ENCODE data around the gene HCAR1.
"Not testable (repeated sequence)": the region's sequence is repeated elsewhere in the genome, so short reads cannot be mapped to it uniquely, and the experiment has no call there.

HCAR1 gene

DNA sequence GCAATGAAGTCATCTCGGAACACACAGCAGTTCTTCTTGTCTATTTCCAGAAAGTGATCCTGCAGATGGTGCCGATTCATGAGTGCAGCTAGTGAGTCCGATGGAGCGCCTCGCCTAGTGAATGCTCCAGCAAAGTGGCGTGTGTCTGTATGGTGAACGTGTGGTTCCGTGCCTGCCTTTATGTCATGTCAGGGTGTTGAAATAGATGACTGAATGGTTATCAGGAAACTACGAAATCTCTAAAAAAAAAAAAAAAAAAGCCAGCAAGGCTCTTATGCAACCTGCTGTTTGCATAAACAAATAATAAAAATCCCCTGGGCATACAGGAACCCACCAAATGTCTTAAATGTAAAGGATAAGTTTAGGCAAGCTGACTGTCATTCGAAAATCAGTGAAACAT lies 14.0 kb downstream of the HCAR1 start, which contains the start of gene HCAR3:
Gene HCAR3 (minus strand): TSS at position 154 of the 400 bp plus-strand sequence. CDS start 74 bp downstream, at position 80.
- DNase-seq: not testable (repeated sequence)

DNA sequence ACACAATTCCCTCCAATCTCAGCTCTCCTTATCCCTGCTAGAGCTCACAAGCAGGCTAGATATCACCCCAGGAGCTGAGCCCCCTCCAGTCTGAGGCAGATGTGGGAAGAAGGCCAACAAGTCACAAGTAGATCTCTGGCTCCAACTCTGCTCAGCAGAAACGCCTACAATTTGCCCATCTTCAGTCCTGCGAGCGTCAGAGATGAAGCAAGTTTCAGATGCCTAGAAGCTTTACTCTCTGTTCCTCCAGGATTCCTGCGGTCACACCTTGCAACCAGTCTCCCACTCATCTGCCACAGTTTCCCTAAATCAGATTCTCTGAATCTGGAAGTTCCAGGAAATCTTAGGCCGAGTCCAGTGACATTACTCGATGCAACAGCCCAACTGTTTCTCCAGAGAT lies 15.4 kb downstream of the HCAR1 start:
- not testable (repeated sequence) for DNase-seq

DNA sequence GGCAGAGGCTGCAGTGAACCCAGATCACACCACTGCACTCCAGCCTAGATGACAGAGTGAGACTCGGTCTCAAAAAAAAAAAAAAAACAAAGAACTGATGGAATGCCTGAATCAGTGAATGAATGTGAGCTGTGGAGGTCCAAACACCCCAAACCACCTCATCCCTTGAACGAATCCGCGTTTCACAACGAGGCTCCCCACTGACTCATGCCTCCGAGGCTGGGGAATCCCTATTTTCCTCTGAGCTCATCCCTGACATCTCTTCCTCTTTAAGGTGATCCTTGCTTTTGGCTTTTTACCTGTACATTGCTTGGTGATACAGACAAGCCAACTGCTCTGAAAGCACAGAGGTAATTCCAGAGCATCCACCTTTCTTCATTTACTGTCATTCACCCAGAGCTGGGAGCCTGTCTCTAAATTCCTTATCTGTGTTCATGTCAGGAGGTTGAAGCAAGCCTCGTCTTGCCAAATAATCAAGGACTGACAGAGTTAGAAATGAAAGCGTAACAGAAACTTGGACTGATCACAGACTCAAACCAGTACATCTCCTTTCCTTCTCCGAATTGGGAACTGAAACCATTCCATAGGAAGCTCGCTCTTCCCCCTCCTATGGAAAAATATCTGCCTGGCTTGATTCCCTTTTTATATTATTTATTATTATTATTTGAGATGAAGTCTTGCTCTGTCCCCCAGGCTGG lies 17.0 kb downstream of the HCAR1 start:
- not testable (repeated sequence) for DNase-seq

DNA sequence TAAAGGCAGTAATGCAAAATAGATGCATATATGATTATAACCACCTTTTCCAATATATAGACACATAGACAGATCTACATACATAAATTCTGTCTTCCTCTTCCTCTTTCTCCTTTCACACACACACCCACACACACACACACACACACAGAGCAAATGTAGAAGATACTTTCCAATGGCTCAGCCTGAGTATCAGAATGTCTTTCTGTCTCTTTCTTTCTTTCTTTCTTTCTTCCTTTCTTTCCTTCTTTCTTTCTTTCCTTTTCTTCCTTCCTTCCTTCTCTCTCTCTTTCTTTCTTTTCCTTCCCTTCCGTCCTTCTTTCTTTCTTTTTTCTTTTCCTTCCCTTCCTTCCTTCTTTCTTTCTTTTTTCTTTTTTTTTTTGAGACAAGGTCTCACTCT lies 19.4 kb downstream of the HCAR1 start:
- not testable (repeated sequence) for DNase-seq

DNA sequence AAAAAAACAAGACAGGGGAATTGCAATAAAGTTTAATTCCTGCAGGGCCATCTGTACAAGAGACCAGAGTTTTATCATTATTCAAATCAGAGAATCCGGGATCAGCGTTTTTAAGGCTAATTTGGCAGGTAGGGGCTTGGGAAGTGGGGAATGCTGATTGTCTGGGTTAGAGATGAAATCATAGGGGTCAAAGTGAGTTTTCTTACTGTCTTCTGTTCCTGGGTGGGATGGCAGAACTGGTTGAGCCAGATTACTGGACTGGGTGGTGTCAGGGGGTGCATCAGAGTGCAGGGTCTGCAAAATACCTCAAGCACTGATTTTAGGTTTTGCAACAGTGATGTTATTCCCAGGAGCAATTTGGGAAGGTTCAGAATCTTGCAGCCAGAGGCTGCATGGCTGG lies 20.3 kb downstream of the HCAR1 start:
- DNase-seq: not testable (repeated sequence)

DNA sequence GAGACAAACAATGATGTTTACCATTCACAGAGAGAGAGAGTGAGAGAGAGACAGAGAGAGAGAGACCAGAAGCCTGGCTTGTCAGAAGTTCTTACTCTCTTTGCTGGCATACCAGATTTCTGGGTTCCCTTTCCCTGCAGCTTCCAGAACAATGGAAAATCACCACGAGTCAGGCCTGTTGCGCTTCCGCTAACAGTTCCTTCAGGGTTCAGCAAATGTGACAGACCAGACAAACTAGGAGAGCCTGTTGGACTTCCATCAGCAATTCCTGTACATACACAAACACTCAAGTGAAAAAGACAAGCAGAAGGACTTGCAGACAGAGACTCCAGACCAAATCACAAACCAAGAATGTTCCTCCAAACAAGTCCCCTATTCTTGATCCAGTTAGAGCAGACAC lies 21.4 kb downstream of the HCAR1 start:
- not testable (repeated sequence) for DNase-seq

DNA sequence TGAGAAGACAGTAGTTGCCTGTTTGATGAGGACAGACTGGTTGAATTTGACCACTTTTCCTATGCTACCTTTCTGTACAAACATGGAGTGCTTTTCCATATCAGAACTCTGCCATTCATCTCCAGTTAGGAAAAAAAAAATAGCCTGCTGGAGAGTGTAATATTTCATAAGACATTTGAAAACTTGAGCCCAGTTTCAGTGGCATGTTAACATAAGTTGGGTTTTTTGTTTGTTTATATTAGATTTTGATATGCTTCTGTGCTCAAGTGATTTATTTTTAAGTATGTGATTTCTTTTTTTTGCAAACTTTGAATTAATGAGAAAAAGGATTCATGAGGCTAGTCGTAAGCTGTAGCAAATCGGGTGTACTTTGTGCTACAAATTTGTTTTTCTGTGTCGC lies 26.8 kb downstream of the HCAR1 start:
- not testable (repeated sequence) for DNase-seq

DNA sequence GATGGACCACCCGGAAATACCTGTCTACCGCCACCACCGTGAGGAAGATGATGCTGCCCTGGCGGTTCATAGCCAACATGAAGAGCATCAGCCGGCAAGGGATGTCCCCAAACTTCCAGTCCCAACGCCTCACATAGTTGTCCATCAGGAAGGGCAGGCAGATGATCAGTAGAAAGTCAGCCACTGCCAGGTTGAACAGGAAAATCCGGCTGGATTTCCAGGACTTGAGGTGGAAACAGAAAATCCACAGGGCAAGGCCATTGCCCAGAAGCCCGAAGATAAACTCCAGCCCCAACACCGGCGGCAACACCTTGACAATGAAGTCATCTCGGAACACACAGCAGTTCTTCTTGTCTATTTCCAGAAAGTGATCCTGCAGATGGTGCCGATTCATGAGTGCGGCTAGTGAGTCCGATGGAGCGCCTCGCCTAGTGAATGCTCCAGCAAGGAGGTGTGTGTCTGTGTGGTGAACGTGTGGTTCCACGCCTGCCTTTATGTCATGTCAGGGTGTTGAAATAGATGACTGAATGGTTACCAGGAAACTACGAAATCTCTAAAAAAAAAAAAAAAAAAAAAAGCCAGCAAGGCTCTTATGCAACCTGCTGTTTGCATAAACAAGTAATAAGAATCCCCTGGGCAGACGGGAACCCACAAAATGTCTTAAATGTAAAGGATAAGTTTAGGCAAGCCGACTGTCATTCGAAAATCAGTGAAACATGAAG lies 27.6 kb downstream of the HCAR1 start, which contains the start of gene HCAR2:
Gene HCAR2 (minus strand): TSS at position 468 of the 722 bp plus-strand sequence. CDS start 74 bp downstream, at position 394.
- DNase-seq: not testable (repeated sequence)

DNA sequence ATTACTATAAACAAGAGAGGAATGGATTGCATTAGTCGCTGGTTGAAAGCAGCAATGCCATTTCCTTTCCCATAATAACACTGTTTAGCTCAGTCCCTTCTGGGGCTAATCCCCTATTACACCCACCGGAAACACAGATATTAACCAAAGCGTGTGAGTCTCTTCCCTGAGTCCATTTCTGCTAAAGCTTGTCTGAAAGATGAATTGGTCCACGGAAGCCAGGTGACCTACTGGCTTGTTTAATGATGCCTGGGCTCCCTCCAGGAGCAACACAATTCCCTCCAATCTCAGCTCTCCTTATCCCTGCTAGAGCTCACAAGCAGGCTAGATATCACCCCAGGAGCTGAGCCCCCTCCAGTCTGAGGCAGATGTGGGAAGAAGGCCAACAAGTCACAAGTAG lies 29.2 kb downstream of the HCAR1 start:
- DNase-seq: not testable (repeated sequence)

DNA sequence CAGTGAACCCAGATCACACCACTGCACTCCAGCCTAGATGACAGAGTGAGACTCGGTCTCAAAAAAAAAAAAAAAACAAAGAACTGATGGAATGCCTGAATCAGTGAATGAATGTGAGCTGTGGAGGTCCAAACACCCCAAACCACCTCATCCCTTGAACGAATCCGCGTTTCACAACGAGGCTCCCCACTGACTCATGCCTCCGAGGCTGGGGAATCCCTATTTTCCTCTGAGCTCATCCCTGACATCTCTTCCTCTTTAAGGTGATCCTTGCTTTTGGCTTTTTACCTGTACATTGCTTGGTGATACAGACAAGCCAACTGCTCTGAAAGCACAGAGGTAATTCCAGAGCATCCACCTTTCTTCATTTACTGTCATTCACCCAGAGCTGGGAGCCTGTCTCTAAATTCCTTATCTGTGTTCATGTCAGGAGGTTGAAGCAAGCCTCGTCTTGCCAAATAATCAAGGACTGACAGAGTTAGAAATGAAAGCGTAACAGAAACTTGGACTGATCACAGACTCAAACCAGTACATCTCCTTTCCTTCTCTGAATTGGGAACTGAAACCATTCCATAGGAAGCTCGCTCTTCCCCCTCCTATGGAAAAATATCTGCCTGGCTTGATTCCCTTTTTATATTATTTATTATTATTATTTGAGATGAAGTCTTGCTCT lies 30.5 kb downstream of the HCAR1 start:
- not testable (repeated sequence) for DNase-seq

DNA sequence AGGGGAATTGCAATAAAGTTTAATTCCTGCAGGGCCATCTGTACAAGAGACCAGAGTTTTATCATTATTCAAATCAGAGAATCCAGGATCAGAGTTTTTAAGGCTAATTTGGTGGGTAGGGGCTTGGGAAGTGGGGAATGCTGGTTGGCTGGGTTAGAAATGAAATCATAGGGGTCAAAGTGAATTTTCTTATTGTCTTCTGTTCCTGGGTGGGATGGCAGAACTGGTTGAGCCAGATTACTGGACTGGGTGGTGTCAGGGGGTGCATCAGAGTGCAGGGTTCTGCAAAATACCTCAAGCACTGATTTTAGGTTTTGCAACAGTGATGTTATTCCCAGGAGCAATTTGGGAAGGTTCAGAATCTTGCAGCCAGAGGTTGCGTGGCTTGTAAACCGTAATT lies 33.7 kb downstream of the HCAR1 start:
- DNase-seq: not testable (repeated sequence)

DNA sequence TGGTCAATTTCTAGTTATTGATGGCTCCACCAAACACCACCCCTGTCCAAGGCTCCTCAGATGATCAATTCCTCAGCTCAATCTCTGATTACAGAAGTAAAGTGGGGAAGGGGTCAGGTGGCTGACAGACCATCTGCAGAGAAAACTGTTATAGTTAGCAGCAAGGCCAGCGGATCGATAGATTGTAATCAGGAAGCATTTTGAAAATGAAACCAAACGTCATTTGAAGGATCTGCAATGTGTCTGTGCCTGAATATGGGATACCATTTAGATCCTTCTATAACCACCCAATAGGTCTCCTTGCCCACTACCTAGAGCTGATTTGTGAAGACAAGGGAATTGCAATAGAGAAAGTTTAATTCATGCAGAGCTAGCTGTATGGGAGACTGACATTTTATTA lies 39.1 kb downstream of the HCAR1 start:
- DNase-seq: no peak

DNA sequence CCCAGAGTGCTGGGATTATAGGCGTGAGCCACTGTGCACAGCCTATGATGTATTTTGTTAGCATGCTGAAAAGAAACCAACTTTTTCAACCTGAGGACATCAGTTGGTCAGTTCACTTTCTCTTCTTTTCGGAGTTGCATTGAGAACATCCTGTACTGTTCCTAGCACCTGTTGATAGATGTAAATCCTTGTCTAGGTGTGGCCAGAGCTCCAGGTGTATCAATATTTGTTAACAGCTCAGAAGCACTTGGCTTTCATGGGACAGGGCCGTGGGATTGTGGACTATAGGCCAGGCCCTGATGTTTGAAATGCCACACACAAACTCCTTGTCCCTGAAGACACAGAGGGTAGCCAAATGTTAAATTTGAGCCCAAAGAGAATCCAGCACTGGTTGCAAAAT lies 42.4 kb downstream of the HCAR1 start:
- no peak for DNase-seq

DNA sequence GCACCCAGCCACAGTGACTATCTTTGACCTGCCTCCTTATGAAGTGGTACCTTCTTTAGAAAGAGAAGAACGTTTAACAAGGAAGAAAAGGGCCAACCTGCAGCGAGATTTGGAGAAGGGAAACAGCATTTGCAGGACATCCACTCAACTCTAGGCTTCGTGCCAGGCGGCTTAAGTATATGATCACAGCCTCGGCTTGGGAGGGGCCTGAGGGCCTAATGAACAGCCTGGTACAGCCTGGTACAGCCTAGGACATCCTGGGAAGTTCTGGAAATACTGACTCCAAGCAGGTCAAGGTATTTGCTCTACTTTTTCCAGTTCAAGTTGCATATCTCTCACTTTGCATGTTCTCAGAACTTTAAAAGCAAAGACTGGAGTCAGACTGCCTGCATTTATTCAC lies 43.6 kb downstream of the HCAR1 start:
- DNase-seq: no peak

DNA sequence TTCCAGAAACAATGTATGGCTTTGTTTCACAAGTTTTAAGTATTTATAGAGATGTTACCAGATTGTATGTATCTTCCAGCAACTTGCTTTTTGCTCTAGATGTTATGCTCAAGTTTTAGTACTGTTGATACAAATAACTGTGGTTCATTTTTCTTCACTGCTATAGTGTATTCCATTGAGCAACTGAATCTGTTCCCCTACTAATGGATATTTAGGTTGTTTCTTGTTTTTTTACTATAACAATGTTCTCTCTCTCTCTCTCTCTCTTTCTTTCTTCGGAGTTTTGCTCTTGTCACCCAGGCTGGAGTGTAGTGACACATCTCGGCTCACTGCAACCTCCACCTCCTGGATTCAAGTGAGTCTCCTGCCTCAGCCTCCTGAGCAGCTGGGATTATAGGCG lies 44.1 kb downstream of the HCAR1 start:
- no peak for DNase-seq

DNA sequence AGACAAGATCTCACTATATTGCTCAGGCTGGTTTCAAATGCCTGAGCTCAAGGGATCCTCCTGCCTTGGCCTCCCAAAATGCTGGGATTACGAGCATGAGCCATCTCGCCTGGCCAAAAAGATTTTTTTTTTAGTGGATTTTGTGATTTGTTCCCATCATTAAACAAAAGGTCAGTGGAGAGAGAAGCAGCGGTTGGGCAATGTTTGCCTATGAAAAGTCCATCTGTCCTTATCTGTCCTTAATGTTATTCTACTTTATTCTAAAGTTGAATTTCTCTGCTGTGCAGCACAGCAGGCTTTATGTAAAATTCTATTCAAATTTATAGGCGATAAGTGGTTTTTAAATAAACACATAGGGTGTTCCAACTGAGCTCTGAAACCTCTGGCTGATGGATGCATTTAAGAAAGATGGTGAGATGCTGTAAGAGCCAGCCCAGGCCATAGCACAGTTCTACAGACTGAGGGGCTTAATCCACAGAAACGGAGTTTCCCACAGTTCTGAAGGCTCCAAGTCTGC lies 46.3 kb downstream of the HCAR1 start:
- DNase-seq: no peak

DNA sequence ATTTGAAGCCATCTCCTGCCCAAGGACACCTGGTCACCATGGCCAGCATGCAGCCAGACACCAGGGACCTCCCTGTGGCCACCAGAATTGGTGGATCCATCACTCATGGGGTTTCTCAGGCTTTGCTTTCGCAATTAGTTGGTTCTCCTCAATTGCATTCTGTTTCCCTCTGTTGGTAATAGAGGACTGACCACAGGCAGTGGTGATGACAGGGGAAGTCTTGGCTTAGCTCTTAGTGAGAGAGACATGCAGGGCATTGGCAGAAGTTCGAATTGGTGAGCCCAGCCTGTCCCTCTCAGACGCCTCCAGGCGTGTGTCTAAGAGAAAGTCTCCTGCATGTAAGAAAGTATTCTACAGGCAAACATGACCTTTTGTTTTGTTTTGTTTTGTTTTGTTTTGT lies 48.8 kb downstream of the HCAR1 start:
- no peak for DNase-seq

DNA sequence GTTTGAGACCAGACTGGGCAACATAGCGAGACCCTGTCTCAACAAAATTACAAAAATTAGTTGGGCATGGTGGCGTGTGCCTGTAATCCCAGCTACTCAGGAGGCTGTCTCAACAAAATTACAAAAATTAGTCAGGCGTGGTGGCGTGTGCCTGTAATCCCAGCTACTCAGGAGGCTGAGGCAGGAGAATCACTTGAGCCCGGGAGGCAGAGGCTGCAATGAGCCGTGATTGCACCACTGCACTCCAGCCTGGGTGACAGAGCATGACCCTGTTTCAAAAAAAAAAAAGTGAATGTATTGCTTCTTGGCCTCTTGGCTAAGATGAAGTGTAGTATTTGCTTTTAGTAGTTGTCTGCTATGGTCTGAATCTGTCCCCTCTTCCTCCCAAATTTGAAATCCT lies 49.7 kb downstream of the HCAR1 start:
- DNase-seq: not testable (repeated sequence)

DNA sequence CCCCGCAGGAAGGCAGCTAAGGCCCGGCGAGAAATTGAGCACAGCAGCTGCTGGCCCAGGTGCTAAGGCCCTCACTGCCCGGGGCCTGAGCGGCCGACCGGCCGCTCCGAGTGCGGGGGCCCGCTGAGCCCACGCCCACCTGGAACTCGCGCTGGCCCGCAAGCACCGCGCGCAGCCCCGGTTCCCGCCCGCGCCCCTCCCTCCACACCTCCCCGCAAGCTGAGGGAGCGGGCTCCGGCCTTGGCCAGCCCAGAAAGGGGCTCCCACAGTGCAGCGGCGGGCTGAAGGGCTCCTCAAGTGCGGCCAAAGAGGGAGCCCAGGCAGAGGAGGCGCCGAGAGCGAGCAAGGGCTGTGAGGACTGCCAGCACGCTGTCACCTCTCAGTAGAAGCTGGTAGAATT lies 53.9 kb downstream of the HCAR1 start:
- DNase-seq: not testable (repeated sequence)

All from activated CD4-positive, alpha-beta T cell treated with anti-CD3 and anti-CD28 coated beads, Interleukin-2, amount 50 U/mL, for 1 hour (primary cell).